GM18520 (cell line): ENCODE results near the gene AP5Z1.
"Not testable (repeated sequence)": the region's sequence is repeated elsewhere in the genome, so short reads cannot be mapped to it uniquely, and the experiment has no call there.

Source experiments
- ATAC-seq: cut with Tn5 transposase; IDR thresholded peaks from one replicate; pipeline ENCODE4 v1.9.1; 2021; ENCODE audit not compliant: unreplicated experiment

Gene AP5Z1

GRCh38 chr7:4787541-4787940, 12.1 kb downstream of the AP5Z1 start:
- ATAC-seq: no peak

GRCh38 chr7:4787947-4788626, 12.7 kb downstream of the AP5Z1 start:
- no peak for ATAC-seq

GRCh38 chr7:4788627-4789189, 13.3 kb downstream of the AP5Z1 start:
- ATAC-seq: no peak

- no peak for ATAC-seq
Observed at GRCh38 chr7:4789194-4790077, 14.0 kb downstream of the AP5Z1 start.

- no peak for ATAC-seq
Observed at GRCh38 chr7:4790078-4790465, 14.6 kb downstream of the AP5Z1 start.

GRCh38 chr7:4790516-4790991, 15.1 kb downstream of the AP5Z1 start:
- no peak for ATAC-seq

GRCh38 chr7:4791101-4791737, 15.8 kb downstream of the AP5Z1 start:
- no peak for ATAC-seq

GRCh38 chr7:4791738-4792536, 16.5 kb downstream of the AP5Z1 start:
- no peak for ATAC-seq

GRCh38 chr7:4792537-4793126, 17.2 kb downstream of the AP5Z1 start:
- no peak for ATAC-seq

- ATAC-seq: not testable (repeated sequence)
Observed at GRCh38 chr7:4793385-4793993, 18.1 kb downstream of the AP5Z1 start.

- not testable (repeated sequence) for ATAC-seq
Observed at GRCh38 chr7:4794171-4794570, 18.7 kb downstream of the AP5Z1 start.

- no peak for ATAC-seq
Observed at GRCh38 chr7:4794591-4795350, 19.3 kb downstream of the AP5Z1 start.

- no peak for ATAC-seq
Observed at GRCh38 chr7:4796453-4796852, 21.0 kb downstream of the AP5Z1 start.

- no peak for ATAC-seq
Observed at GRCh38 chr7:4797858-4798705, 22.7 kb downstream of the AP5Z1 start.

GRCh38 chr7:4798706-4799235, 23.3 kb downstream of the AP5Z1 start:
- no peak for ATAC-seq

- ATAC-seq: no peak
Observed at GRCh38 chr7:4799508-4800268, 24.3 kb downstream of the AP5Z1 start.

GRCh38 chr7:4800487-4800886, 25.1 kb downstream of the AP5Z1 start:
- ATAC-seq: no peak
